GM12801 (cell line): Measurements from ENCODE around the gene HS3ST4.

ENCODE experiments used
- CTCF ChIP-seq: IDR thresholded peaks from one replicate; pipeline ENCODE4 v1.5.1; 2011; ENCODE audit warnings: control low read depth; ENCODE audit not compliant: insufficient read length; ENCODE audit errors: extremely low read depth

The HS3ST4 gene

DNA sequence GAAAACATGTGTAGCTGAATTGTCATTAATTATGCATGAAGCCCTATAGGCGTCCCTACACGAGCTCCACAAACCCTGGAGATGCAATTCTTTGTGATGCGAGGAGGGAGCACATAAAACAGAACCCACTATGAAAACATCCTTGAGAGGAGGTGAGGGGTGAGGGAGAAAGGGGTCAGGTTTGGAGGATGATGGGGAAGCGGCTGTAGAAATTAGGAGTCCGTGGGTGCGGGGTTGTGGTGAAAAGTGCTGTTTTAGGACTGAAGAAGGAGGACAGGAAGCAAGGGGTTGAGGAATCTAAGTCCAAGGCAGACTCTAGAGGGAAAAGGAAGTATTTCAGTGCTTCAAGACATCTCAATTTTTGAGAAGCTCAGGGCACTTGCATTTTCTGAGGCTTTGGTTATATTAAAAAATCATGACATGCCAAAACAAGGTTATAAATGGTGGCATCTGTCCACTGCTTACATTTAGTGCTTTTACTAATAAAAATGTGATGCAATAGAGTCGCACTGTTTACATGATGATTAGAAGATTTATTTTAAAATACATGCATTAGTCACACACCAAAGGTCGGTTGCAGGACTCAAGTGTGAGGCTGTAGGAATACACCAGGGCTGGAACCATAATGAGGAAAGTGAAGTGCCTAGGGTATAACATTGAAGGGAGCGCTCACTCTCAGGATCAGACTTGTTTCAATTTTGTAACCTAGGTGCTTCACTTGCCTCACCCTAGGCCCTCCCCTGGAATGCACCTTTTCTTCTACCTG is 379.5 kb downstream of the HS3ST4 start:
- TF ChIP-seq CTCF, result no peak

DNA sequence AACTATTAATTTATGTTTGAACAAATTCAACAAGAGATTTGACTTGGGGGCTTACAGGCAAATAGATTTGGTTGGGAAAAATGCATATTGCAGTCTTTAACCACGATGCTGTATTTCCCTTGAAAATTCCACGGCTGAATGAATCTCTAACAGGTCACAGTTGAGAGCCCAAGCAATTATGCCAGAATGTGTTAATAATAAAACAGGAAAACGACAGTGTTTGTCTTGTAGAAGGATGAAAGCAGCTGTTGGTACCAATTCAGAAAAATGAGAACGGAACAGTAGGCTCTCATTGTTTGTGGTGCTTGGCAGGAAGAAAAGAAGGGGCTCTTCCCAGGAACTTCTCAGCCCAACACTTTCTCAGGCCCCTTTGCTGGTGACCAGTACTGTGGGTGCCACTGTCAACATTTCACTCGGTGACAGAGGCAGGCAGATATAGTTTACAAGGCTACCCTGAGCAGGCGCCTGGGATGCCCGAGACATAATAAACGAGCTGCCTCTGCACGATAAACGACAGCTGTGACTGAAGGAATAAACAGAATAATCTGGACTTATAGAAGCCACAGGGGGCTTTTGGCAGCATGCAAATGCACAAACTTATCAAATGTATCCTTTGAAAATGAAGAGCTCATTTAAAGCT is 387.1 kb downstream of the HS3ST4 start:
- no peak for TF ChIP-seq CTCF

DNA sequence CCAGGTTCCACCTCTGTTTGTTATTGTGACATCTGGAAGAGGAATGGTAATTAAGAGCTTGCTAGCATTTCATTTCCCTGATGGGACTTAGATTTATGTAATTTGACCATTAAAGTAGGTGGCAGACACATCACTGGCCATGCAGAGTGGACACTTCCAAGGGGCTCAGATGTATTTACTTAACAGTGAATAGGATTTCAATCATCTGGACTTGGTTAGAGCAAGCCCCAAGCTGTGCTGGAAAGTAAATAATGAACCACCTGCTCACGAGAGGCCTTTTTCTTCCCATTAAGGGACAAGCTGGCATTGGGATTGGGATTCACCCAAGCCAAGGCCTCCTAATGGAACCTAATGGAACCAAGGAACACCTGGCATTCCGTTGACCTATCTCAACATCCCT is 395.3 kb downstream of the HS3ST4 start:
- TF ChIP-seq CTCF, result no peak

GRCh38 chr16:26091511-26091910 is 399.8 kb downstream of the HS3ST4 start:
- no peak for TF ChIP-seq CTCF

DNA sequence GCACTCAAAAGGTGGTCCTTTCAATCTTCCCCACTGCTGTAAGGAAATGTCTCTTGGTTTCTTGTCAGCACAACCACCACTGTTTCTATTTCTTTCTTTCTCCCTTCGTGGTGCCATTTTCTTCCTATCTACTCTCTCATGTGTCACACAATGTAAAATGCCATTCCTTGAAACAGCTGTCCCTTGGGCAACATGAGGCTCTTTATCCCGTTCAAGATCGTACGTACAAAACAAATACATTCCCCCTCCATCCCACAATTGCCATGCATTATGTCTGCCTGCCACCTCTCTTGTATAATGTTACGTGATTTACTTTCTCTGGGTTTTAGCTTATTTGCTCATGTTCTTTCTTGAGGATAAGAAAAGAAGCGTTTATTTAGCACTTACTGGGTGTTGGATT is 410.6 kb downstream of the HS3ST4 start:
- TF ChIP-seq CTCF, result no peak

- no peak for TF ChIP-seq CTCF
Measured at GRCh38 chr16:26108836-26109505, 417.2 kb downstream of the HS3ST4 start.

DNA sequence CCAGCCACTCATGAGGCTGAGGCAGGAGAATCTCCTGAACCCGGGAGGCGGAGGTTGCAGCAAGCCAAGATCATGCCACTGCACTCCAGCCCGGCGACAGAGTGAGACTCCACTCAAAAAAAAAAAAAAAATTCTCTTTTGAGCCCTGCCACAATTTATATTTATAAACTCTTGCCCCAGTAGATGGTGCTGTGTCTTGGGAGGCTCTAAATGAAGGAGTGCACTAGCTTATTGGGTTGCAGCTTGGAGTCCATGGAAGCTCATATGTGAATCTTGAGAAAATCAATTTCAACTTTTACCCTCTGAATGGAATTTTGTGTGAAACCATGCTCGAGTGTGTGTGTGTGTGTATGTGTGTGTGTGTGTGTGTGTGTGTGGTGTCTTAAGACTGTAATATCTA is 420.1 kb downstream of the HS3ST4 start:
- no peak for TF ChIP-seq CTCF
